Bone marrow (tissue), 2 donors: ENCODE results near the gene ELOVL7.
"Not testable (repeated sequence)": the region's sequence is repeated elsewhere in the genome, so short reads cannot be mapped to it uniquely, and the experiment has no call there.

Experiments used
- DNase-seq, 2 donors: peaks; one replicate each; lab custom pipeline; 2025; lab: John Stamatoyannopoulos, UW

ELOVL7 gene

DNA sequence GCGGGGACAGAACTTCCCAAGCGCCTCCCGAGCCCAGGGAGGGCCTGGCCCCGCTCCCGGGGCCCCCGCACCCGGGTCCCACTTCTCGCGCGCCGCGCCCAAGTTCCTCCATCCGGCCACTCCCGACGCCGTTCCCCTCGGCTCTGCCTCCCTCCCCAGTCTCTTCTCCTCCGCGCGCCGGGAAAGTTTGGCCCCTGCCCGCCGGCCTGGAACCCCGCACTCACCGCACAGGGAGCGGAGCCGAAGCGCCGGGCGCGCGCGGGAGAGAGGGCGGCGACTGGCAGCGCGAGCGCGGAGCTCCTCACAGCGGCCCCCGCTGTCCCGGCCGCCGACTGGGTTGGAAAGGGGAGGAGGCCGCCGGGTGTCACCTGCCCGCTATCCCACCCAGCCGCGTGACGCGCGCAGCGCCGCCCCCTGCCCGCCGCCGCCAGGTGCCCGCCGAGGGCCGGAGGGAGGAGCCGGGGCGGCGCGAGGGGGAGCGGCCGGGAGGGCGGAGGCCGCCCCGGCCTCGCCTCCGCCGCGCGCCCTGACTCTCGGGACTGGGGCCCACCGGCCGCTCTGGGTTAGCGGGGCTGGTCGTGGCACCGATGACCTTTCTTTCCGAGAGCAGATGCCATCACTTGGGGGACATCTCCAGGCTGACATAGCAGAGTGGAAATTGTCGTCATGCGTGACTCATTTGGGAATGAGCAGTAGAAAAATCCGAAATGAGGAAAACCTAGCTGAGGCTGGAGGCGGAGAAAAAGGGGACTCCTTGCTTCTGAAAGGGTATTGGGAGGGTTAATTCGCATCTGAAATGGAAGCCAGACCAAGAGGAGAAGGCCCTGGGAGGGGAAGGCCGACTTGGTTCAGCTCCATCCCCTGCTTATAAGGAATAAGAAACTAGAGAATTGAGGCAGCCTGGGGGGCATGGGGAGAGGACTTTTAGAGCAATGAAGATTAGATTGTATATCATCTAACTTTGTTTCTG is at the start of gene ELOVL7:
Gene ELOVL7 (minus strand): TSS at position 334 of the 970 bp plus-strand sequence. CDS start 56,872 bp downstream, outside the sequence.
- DNase-seq, result peak in 1 of 2 donors; percentile 65

DNA sequence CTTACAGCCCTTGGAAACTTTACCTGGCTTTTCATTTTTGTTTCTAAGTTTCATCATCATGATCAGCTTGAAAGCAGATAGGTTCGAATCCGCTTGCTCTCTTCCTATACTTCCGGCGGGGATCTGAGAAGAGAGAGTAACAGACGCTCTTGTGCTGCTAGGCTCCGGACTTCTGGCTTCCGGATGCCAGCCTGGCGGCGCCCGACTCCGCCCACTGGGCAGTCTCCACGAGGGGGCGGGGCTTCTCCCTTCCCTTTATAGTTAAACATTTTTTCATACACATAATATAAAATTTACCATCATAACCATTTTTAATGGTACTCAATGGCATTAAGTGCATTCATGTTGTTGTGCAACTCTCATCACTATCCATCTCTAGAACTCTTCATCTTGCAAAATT is 49.5 kb upstream of the ELOVL7 start:
- no peak for DNase-seq

DNA sequence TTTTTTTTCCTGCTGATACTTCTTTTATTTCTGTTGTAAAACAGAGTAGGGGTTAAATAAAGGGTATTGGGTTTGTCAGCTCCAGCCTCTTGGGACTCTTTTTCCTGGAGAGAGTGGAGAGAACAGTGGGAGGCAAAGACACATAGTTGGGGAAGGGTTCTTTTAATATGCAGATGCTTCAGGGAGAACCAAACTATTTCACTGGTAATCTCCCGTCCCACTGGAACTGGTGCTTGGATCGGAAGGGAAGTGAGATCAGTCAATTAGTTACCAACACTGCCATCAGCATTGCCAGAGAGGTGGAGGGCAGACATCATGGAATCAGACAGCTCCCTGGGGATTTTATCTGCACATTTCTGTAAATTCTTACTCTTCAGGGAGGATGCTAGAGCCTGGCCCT is 47.6 kb upstream of the ELOVL7 start:
- DNase-seq, result no peak

DNA sequence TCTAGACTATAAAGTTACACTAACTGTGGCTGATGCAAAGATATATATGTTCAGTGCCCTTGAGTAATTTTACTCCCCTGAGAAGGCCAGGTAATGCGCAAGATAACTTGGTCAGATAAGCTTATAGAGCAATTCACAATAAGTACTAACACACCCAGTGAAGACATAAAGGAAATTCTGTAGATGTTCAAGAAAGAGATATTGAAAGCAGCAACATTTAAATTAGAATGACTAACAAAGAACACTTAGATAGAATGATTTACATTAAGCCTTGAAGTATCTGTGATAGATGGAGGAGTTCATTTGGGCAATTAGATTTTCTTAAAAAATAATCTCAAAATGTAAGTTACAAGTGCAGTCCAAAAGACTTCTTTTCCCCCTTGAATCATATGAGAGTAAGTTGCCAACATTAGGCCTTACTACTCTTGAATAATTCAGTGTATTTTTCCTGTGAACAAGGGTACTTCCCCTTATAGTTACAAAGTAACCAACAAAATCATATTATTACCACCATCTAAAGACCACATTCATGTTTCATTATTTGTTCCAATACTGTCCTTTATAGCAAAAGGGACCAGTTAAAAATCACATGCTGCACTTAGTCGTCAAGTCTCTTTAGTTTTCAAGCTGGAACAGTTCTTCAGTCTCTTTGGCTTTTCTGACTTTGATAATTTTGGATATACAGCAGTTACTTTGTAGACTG is 44.4 kb upstream of the ELOVL7 start:
- DNase-seq, result no peak

DNA sequence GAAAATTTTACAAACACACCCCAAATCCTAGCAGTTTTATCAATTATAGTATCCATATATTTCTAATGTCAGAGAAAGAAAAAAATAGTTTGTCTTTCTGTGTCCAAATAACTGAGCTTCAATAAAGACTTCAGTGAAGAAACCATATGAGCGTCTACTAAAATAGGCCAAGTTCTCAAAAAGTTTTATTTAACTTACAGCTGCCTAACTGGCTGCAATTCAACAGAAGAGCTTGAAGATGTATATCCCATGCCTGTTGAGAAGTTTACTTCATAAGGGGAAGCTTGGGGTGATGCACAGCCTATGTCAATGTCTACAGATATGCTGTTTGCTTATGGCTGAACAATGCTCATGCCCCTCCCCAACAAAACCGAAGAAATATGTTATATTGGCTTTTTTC is 43.7 kb upstream of the ELOVL7 start:
- DNase-seq, result no peak

DNA sequence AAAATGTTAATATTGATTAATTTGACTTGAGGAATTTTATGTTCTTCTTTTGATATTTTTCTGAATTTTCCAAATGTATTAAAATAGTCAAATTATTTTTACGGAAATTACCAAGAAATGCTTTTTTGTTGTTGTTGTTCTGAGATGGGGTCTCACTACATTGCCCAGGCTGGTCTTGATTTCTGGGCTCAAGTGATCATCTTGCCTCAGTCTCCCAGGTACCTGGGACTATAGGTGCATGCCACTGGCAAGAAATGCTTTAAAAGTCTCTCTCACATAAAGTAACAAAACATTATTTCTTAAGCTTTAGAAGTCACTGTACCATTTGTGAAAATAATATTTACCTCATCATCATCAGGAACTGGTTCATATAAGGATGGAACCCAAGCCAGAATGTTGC is 43.0 kb upstream of the ELOVL7 start:
- DNase-seq, result no peak

DNA sequence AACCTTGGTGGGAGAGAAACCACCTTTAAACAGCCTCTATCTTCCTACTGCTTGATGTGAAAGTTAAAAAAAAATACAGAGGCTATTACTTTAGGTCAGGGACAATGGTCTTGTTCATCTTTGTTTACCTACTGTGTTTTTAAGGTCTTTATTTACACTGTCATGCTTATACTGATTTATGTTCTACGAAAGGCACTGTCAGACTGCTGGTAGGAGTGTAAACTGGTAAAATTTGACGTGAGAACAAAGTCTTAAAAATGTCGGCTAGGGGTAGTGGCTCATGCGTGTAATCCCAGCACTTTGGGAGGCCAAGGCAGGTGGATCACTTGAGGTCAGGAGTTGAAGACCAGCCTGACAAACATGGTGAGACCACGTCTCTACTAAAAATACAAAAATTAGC is 42.1 kb upstream of the ELOVL7 start:
- no peak for DNase-seq

DNA sequence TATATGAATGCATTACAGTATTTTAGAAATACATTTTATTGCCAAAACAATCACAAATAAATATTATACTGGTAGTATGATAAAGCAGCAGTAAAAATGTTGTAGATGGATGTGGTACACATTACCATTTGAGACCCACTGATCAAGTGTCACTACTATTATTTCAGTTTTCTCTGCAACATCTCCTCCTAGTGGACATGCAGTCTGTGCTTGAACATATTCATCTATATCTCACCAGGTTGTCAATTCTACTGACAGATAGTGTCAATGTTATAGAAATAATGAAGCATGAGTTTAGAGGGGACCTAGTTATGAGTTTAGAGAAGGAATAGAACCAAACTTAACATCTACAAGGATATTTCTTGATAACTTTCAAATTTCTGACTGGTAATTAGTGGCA is 39.2 kb upstream of the ELOVL7 start:
- no peak for DNase-seq

DNA sequence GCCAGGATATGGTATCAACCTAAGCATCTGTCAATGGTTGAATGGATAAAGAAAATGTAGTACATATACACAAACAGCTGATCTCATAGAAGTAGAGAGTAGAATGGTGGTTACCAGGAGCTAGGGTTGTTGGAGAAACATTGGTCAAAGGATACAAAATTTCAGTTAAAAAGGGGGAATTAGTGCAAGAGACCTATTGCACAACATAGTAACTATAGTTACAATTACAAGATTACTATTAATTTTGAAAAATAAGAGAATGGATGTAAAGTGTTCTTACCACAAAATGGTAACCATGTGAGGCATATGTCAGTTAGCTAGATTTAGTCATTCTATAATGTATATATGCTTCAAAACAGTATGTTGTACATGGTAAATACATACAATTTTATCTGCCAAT is 28.8 kb upstream of the ELOVL7 start:
- no peak for DNase-seq

DNA sequence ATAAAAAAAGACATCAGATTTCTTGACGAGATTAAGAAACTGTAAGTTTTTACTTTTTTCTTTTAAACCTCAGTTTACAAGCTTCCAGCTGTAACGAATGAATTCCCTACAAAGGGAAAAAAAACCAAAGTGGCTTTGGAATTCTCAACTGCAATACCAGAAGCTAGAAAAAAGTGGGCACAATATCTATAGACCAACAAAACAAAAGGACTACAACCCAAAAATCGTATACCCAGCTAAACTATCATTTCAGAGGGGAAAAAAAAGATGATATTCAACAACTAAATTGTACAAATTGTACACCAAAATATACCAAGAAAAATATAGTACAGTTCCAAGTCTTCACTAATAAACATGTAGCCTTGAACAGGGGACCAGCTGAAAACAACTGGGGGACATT is 26.8 kb upstream of the ELOVL7 start:
- no peak for DNase-seq

DNA sequence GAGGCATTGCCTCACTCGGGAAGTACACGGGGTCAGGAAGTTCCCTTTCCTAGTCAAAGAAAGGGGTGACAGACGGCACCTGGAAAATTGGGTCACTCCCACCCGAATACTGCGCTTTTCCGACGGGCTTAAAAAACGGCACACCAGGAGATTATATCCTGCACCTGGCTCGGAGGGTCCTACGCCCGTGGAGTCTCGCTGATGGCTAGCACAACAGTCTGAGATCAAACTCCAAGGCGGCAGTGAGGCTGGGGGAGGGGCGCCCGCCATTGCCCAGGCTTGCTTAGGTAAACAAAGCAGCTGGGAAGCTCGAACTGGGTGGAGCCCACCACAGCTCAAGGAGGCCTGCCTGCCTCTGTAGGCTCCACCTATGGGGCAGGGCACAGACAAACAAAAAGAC is 16.5 kb upstream of the ELOVL7 start:
- not testable (repeated sequence) for DNase-seq

DNA sequence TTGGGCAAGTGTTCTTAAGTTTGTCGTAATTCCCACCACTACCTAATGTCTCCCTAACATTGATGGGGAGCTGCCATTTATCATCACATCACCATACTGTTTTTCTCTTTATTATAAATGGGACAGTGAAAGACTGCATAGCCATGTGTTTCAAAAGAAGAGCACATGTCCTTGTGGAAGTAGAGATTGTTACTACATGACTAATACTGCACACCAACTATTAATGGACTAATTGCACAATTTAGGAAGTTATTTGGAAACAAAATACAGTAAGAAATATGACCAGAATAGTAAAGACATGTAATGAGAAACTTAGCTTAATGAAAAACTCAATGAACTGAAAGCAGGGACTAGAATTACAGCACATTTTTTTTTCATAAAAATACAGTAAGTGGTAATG is 12.0 kb upstream of the ELOVL7 start:
- DNase-seq, result no peak

DNA sequence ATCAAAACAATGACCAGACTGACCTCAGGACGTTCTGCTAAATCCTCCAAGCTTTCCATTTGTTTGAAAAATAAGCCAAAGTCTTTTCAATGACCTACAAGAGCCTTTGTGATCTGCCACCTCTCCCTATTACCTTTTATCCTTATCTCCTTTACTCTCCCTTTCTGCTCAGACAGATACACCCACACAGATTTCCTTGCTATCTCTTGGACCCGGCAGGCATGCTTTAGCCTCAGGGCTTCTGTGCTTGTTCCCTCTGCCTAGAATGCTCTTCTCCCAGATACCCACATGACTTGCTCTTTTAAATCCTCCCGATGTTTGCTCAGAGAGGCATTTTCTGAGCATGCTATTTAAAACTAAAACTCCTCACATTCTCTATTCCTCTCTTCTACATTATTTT is 8.9 kb upstream of the ELOVL7 start:
- no peak for DNase-seq

DNA sequence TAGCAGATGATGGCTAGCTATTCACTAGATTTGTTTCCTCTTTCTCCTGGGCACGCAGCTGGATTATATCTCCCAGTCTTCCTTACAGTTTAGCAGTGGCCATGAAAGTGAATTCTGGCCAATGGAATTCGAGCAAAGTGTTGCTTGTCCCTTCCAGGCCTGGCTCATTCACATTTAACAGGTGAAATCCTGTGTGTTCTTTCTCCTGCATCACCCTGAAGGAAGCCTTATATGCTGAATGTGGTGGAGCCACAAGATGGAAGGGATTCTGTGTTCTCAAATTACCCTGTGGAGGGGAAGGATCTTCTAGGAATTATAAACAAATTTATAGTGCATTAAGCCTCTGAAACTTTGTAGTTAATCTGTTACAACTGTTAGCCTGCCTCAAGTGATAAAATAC is 8.2 kb upstream of the ELOVL7 start:
- DNase-seq, result no peak

DNA sequence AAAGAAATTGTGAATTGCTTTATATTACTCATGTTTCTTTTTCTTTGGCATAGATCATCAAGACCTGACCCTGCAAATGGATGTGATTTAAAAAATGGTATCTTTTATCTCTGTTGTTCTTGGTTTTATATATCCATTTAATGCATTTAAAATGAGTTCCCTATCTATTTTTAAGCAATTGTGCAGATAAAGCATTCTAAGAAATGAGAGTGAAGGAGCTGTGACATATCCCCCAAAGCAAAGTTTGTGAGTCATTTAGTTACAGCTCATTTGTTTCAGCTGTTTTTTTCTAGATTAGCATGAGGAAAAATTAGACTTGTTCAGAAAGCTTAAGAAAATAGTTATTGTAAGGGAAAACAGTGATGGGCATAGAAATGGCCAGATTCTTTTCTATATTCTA is 7.6 kb upstream of the ELOVL7 start:
- DNase-seq, result no peak

DNA sequence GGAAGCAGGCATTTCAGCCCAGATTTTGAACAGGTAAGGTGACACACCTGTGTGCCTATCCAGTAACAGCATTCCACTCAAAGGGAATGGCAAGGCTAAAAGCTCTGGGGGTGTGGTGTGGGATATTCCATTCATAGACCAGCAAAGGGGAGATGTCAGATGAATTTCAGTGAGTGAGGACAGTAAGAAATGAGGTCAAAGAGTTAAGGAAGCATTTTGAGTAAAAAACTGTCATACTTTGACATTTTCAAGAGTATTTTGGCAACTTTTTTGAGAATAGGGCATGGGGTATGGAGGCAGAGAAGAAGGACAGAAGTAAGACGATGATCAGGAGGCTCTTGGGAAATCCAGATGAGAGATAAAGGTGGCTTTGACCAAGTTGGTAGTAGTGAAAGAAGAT is 2.2 kb upstream of the ELOVL7 start:
- DNase-seq, result no peak

DNA sequence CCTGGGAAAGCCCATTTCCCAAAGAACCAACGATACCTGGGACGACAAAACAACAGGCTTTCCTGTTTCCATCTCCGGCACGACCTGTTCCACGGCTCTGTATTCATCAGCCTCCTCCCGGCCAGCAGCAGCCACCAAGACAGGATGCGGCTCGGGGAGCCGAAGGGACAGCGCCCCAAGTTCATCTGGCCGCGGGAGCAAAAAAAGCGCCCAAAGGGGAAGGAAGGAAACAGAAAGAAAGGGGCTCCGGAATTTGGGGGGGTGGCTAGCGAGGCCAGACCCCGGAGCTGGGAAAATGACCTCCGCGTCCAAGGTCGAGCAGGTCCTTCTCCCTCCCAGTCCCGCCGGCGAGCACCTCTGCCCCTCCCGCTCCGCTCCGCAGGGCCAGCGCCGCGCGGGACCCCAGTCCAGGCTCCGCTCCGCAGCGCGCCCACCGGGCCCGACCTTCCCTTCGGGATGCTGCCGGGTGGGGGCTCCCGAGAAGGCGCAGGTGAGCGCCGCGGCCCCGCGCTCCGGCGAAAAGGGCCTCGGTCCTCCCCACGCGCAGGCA is 608 bp downstream of the ELOVL7 start:
- DNase-seq, result peak in 1 of 2 donors; percentile 29

DNA sequence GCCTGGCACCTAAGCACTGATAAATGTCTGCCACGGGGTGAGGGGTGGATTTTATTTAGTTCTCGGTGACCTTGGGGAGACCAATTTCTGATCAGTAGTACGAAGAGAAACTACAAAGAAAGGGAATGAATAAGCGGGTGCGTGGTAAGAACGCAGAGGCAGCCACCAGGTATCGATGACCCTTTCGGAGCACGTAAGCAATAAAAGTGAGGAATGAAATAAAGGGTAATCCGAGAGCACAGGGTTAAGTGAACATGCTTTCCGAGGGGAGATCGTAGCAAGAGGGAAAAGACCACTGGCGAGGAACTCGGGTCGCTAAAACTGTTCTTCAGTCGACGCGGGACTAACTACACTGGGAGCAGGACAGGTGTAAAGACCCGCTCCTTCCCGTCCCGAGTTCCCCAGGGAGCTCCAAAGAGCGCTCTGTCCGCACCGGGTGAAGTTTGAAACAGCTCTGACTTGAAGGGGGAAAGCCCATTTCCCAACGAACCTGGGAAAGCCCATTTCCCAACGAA is 1.1 kb downstream of the ELOVL7 start:
- DNase-seq, result no peak

DNA sequence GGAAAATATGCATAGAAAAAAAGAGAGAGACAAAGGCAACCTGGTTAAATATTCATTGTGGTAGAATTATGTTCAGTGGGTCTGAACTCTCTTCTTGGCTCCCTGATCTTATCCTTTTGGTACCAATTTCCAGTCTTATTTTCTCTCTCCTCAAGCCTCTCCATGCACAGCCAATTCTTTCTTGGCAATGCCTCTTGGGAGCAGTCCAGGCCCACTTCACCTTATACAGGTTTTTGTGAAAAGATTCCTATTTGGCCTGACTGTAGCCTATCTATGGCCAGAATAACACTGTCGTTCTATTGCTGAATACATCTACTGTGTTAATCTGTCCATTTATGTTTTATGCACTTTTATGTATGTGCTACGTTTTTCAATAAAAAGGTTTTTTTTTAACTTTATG is 2.7 kb downstream of the ELOVL7 start:
- no peak for DNase-seq

DNA sequence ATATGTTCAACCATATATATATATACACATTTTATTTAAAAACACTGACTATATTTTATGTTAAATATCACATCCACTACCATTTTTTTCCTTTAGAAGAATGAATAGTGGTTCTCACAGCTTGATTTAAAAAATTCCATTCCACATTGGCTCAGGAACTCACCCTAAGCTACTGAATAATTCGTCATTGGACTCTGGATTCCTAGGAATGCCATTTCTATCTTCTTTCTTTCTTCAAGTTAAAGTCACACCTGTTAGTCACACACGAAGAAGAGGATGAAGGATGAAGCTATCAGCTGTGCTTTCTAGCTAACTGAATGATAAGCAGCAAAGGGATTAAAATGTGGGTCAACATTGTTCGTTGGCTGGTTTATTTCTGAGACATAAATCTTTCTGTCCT is 7.9 kb downstream of the ELOVL7 start:
- DNase-seq, result no peak

DNA sequence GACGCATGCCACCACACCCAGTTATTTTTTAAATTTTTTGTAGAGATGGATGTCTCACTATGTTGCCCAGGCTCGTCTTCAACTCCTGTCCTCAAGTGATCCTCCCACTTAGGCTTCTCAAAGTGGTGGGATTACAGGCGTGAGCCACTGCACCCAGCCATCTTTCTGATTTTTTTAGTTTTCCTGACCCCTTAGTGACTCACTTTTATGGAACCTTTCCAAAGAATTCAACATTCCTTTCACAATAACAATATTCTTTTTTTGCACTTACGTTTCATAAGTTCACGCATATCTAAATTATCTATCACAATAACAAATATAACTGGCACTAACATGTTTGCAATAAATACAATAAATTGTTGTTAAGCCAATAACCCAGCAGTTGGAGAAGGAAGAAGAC is 8.5 kb downstream of the ELOVL7 start:
- DNase-seq, result no peak

DNA sequence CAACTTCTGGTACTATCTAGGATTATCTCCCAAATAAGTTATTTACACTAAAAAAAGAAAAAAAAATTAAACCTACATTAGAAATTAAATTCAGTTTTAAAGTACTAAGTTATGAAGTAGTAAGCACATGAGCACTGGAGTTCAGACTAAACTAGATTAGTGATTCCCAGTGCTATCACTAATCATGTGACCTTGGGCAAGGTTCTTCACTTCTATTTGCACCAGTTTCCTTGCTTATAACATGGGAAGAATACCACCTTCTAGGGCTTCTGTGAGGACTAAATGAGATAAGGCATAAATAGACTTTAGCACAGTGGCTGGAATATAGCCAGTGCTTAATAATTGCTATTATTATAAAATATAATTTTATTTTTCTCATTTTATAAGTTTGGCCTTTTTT is 10.5 kb downstream of the ELOVL7 start:
- no peak for DNase-seq
